GM19035 (cell line): ENCODE data around the gene TLCD2.
"Not testable (repeated sequence)": the region's sequence is repeated elsewhere in the genome, so short reads cannot be mapped to it uniquely, and the experiment has no call there.

Experiments
- ATAC-seq: cut with Tn5 transposase; IDR thresholded peaks from one replicate; pipeline ENCODE4 v1.9.1; 2021; ENCODE audit not compliant: unreplicated experiment

TLCD2 gene

GRCh38 chr17:1718362-1719165 lies 8.4 kb upstream of the TLCD2 start:
- no peak for ATAC-seq

DNA sequence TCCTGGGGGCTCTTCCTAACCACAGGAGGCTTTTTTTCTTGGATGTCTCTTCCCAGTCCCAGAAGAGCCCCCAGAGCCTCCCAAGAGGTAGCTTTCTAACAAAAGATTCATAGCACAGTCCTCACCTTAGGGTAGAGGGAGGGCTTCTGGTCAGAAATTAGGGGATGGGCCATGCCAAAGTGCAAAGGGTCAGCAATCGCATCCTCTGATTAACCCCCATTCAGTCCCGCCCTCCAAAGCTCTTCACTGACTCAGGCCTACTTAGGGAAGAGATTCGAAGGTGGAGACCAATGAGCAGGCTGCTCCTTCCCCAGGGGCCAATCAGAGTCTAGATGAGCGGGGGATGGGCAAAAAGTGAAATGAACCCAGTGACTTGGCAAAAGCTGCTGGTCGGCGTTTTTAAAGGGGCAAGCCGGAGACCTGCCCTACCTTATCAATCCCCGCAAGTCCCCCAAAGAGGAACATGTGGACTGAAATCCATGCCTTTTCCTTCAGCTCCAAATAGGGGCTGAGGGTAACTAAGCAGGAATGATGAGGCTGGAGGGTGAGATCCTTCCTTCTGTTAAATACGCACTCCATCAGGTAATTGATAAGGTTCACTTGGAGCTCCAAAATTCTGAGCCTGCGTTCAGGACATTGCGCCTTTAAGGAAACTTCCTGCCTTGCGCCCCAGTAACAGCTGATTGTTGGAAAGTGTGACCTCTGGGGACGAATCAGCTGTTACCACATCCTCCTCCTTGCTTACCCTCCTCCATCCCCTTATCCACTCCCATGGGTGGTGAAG lies 6.9 kb upstream of the TLCD2 start:
- peak; percentile 47 for ATAC-seq

GRCh38 chr17:1716076-1716911 lies 6.1 kb upstream of the TLCD2 start:
- ATAC-seq = peak; percentile 72

DNA sequence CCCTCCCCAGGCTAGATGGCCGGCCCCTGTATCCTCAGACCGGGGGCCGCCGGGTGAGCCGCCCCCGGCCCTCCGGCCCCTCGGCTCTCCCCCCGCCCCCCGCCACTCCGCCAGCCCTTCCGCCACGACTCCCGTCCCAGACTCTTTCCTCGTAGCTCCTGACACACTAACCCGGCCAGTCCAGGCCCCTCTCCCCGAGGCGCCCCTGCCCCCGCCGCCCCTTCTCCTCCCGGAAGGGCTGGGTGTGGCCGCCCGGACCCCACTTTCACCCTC lies 5.6 kb upstream of the TLCD2 start:
- no peak for ATAC-seq

DNA sequence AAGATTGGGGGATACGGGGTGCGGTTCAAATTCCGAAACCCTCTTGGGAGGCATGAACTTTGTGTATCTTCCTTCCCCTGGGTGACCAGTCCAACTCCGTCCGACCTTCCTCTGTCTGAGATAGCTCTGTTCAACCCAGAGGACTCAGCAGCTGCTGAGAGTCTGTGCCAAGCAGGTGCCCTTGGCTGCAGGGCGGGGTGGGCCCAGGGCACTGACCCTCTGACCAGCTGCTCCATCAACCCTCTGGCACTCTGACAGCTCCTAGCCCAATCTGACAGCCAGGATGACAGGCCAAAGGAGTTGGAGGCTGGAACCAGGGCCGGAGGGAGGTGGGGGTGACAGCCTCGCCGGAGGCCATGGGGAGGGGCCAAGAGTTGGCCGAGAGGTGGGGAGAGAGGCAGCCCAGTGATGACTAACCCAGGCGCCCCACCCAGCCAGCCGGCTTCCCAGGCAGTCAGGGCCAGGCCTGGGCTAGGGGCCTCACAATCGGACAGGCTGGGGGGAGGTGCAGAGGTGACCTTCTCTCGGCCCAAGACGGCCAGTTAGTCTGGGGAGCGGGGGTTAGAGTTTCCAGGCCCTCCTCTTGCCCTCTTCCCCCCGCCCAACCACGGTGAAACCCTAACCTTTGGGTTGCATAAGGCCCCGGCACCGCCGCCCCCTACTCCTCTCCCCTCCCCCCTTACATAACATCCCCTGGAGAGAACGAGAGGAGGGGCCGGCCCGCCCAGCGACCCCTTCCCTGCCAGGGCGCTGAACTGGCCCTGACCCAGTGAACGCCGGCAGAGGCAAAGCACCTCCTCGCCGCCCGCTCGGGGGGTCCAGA lies 5.0 kb upstream of the TLCD2 start:
- no peak for ATAC-seq

DNA sequence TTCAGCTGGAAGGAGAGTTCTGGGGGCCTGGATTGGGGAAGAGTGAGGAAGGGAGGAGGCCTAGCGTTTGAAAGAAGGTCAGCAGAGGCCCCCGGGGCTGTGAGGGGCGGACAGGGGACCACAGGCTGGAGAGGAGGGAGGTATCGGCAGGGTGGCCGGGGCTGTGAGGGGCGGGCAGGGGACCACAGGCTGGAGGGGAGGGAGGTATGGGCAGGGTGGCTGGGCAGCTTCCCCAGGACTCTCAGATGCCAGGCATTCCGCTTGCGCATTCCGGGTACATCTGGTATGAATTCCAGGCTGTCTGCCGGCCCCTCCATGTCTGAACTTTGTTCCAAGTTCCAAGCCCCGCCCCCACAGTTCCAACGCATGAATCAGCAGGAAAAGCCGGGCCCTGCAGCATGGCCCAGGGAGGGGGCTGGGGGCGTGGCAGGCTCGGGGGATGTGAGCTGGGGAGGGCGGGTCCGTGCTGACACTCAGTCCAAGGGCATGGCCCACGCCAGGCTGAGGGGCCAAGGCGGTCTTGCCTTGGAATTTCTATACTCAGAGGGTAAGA lies 4.3 kb upstream of the TLCD2 start:
- ATAC-seq = no peak

GRCh38 chr17:1713878-1714426 lies 3.8 kb upstream of the TLCD2 start:
- no peak for ATAC-seq

DNA sequence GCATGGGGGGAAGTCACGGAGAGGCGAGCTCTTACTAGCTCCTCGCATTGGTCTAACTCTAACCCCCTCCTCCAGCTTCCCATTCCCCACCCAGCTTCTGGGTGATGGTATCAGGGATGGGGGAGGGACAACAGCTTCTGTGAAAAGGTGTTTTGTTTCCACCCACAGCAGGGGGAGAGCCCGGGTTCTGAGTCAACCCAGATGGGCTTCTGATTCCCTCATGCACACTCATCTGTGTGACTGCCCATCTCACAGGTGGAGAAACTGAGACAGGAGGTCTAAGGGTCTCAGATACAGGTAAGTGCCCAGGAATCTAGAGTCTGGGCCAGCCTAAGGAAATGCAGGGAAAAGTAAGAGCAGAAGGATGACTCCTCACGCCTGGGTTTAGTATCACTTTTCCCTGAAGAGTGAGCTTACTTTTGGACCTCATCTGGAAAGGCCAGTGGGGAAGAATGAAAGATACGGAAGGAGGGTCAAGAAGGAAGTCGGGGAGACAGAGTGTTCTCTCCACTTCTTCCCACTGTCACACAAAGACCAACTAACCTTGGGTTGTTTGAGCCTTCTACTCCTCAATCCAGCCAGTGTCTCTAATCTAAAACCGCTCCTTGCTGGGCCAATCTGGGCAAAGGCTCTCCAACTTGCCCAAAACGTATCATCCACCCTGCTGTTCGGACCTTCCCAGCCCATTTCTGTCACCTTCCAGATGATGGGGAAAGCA lies 3.1 kb upstream of the TLCD2 start:
- ATAC-seq = no peak

DNA sequence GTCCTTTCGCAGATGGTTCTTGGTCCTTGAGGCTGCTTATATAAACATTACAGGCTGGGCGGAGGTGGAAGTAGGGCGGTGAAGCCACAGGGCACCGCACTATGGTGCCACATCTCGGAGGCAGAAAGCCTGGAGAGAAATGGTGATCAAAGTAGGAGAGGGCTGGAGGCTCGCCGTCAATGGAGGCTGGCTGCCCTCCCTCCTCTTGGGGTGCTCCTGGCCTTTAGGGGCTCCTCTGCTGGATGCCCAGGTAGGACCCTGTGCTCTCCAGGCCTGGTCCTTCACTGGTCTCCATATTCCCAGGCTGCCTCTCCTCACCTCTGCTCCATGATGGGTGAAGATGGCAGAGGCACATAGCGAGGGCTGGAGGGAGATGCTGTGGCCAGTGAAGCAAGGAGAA lies 2.1 kb upstream of the TLCD2 start:
- no peak for ATAC-seq

DNA sequence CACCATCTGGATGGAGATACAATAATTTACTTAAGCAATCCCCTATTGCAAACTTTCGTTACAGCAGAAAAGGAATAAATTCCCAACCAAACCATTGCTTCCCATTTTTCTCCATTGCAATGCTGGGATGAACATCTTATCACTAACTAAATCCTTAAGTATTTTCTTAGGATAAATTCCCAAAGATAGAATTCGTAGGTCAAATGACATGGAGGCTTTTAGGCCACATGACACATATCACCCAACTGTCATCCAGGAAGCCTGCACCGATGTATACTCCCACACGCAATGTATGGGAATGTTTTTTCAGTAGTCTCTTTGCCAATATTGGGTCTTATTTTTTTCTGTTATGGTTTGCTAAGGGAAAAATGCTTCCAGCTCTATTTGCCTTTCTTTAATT lies 1.6 kb upstream of the TLCD2 start:
- ATAC-seq = no peak

- ATAC-seq = no peak
Measured at GRCh38 chr17:1710807-1711553, 803 bp upstream of the TLCD2 start.

GRCh38 chr17:1709403-1709951 lies 700 bp downstream of the TLCD2 start:
- no peak for ATAC-seq

DNA sequence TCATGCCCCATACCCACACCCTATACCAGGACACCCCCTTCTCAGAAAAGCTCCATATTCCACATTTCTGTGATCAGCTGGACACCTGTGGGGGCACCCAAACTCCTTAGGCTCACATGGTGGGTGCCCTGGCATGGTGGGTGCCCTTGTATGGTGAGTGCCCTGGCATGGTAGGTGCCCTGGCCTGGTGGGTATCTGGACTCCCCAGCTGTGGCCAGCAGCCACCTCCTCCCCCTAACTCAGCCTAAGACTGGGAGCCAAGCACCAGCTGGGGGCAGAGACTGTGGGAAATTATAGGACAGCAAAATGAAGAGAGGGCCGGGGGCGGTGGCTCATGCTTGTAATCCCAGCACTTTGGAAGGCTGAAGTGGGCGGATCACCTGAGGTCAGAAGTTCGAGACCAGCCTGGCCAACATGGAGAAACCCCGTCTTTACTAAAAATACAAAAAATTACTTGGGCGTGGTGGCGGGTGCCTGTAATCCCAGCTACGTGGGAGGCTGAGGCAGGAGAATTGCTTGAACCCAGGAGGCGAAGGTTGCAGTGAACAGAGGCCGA lies 1.3 kb downstream of the TLCD2 start:
- ATAC-seq = not testable (repeated sequence)

GRCh38 chr17:1707107-1707506 lies 3.1 kb downstream of the TLCD2 start:
- no peak for ATAC-seq

DNA sequence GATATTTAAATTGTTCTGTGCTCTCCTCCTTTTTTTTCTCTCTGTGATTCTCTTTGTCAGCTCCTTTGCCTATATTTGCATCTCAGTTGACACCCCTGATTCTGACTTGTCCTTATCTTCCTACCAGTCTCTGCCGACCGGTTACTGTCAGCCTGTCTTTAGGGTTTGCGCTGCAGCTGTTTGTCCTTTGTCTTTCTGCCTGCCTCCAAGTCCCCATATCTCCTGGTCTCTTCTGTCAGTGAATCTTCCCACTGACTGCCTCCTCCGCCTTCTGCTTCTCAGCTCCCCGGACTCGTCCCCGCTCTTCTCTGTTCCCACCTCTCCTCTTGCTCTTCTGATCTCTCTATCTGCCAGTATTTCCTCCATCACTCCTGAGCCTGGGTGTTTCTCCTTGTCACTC lies 5.2 kb downstream of the TLCD2 start:
- no peak for ATAC-seq

GRCh38 chr17:1703063-1703462 lies 7.1 kb downstream of the TLCD2 start:
- no peak for ATAC-seq

DNA sequence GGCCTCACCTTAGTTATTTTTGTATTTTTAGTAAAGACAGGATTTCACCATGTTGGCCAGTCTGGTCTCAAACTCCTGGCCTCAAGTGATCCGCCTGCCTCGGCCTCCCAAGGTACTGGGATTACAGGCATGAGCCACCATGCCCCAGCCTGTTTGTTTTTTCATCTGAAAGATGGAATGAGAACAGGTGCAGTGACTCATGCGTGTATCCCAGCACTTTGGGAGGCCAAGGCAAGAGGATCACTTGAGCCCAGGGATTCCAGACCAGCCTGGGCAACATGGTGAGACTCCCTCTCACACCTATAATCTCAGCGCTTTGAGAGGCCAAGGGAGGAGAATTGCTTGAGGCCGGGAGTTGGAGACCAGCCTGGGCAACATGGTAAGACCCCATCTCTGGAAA lies 10.3 kb downstream of the TLCD2 start:
- ATAC-seq = not testable (repeated sequence)

- ATAC-seq = no peak
Measured at GRCh38 chr17:1697681-1698080, 12.5 kb downstream of the TLCD2 start.
